ENCODE measurements around the gene PTPRR.

PTPRR gene

GRCh38 chr12:70908978-70909377 is 11.6 kb downstream of the PTPRR start:
- no peak for DNase-seq

DNA sequence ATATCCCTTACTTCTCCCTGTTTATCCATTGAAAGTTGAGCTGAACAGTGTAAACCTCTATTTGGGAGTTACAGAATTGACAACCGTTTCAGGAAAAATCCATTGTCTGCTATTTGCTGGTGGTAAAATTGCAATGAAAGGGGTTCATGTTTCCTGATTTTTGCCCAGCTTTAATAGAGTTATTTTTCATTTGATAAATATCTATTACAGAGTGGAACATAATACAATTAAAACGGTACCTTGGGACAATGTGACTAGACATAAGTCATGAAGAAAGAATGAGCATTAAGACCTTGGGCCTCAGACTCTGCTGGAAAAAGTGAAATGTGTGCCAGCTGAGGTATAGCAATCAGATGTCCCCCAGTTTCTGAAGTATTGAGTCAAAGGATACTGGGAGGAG is 13.1 kb downstream of the PTPRR start:
- no peak for DNase-seq

DNA sequence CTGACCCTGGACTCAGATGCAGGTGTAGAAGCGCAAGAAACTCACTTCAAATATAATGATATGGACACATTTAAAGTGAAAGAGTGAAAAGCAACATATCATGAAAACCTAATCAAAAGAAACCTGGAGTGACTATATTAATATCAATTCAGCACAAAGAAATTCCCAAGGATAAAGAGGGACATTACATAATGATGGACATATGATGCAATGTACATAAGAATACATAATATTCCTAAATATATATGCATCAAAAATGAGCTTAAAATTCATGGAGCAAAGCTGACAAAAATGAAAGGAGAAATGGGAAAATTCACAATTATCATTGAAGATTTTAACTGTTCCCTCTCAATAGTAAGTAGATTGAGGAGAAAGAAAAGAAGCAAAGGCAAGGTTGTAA is 24.6 kb downstream of the PTPRR start:
- DNase-seq: no peak

DNA sequence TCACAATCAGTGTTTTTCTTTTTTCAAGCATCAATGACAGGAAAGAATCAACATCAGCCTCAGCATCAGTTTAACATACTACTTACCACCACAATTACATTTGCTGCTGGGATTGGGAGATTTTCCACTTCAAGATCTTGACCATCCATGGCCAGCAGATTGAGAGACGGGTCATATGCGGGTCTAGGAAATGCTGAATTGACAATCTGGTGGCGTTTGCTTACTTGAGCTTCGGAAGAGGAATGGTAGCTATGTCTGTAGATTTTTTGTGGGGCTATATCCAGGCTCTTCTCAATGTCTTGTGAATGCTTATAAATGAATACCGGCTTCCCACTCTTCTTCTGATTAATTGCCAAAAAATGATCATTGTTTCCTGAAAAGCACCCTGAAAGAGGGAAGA is 27.9 kb downstream of the PTPRR start:
- no peak for DNase-seq

- DNase-seq: no peak
These were observed 29.4 kb downstream of the PTPRR start for GRCh38 chr12:70890895-70891832.

DNA sequence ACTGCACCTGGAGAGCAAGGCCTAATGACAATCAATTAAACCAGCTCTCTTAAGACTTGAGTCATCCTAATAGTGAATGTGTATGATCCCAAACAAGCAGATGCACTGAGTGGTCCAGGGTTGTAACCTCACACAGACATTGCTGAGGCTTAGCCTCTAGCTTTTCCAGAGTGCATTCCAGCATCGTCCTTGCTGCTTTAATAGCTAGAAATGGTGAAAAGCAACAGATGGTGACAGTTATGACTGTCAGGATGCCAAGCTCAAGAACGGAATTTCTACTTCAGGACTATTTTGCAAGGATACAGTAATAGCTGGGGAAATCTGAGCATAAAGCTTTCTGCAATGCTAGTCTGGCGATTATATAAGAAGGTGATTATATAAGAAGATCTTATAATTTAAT is 34.6 kb downstream of the PTPRR start:
- no peak for DNase-seq

- no peak for DNase-seq
These were observed 36.7 kb downstream of the PTPRR start for GRCh38 chr12:70883855-70884254.

DNA sequence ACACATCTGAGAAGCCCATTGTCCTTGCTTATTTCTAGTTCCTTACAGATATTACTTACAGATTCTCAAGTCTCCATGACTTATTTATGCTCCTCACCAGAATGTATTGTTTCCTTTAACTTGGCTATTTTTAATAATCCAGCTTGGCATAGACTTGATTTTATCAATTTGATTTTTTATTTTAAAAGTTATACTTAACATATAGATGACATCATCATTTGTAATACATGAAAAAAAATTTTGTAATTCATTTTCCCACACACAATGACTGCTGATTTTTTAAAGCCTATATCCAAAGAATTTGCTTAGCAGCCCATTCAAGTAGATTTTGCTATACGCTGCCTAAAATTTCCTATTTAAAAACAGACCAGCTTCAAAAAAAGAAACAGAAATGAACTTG is 39.8 kb downstream of the PTPRR start:
- DNase-seq: no peak

DNA sequence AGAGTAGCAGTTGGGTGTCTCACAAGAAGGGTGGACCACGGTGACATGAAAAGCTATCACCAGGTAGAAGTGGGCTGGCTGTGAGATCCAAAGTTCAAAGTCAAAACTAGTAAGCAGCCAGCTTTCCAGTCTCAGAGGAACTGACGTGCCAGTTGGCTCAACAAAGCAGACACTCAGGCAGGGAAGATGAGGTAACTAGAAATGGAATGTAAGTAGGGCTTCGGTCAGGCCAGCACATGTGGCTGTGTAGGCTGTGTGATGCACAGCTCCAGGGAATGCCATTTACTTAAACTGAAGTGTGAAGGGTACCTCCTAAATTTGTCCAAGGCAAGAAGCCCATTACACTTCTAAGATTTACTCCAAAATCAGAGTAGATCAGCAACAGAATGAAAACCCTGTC is 43.6 kb downstream of the PTPRR start:
- no peak for DNase-seq

DNA sequence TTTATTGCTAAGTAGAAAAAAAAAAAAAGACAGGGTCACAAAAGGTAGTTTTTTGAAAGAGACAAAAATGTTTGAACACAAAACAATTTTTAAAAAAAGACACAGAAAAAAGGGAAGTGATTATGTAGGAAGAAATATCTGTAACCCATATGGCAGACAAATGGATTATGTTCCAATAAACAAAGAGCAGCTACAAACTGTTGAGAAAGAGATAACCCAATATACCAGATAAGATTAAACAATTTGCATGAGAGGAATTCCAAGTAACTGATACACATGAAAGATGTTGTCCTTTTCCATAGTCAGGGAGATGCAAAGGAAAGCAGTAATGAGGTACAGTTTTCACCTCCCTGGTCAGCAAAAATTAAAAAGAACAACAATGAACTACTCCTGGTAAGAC is 44.9 kb downstream of the PTPRR start:
- DNase-seq: no peak

DNA sequence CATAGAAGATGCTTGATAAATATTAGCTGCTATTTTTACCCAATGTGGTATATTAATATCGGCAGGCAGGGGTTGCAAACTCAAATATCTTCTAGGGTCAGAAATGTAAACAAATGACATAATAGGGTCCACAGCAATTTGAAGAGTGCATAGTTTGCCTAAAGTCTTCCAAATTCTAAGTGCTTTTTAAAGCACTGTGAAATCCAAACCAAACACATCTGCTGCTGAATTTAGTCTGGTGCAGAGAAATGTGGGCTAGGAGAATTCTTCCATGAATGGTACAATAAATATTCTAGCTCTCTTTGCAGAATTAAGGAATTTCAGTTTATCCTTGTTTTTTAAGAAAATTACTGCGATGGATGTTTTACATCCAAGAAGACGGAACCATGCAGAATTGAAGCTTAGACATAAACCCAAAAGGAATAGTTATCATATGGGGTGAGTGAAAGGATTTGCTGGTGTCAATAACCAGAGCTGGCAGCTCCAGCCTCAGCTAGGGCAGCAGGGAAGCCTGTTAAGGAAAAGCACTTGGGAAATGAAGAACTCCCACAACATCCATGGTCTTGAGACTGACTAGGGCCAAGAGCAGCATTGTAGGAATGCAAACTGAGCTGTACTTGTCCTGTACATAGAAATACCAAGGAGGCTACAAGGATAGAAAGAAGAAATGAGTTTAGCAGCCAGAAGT is 65.5 kb downstream of the PTPRR start:
- no peak for DNase-seq

DNA sequence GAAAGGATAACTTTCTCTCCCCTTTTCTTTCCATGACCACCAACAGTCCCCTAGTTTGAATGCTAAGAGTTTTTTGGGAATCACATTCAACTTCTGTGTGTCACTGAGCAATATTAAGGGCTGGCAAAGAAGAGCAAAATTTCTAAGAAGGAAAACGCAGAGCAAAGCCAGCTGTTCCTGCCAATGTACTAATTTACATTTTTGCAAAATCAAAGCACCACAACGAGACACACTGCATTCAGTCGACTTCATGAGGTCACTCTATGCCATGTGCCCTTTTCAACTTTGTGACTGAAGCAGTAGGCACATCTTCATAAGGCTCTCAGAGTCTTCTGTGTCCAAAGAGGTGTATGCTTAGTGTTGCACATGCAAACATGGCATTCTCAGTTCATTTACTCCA is 66.4 kb downstream of the PTPRR start:
- DNase-seq: no peak

DNA sequence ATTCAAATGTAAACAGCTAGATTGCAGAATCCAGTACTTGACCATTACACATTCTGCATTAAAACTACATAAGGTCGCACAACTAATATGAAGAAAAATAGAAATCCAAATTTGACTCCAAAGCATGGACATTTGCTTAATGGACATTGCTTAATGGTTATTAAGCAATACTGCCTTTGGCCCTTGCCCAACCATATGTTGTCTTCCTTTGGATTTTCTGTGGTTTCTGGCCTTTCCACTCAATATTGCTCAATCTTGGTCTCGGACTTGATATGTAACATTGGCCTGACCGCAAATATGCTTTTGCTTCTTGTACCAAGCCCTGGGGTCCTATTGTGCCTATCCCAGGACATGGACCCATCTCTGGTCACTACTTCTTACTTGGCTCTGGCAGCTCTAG is 67.2 kb downstream of the PTPRR start:
- no peak for DNase-seq

DNA sequence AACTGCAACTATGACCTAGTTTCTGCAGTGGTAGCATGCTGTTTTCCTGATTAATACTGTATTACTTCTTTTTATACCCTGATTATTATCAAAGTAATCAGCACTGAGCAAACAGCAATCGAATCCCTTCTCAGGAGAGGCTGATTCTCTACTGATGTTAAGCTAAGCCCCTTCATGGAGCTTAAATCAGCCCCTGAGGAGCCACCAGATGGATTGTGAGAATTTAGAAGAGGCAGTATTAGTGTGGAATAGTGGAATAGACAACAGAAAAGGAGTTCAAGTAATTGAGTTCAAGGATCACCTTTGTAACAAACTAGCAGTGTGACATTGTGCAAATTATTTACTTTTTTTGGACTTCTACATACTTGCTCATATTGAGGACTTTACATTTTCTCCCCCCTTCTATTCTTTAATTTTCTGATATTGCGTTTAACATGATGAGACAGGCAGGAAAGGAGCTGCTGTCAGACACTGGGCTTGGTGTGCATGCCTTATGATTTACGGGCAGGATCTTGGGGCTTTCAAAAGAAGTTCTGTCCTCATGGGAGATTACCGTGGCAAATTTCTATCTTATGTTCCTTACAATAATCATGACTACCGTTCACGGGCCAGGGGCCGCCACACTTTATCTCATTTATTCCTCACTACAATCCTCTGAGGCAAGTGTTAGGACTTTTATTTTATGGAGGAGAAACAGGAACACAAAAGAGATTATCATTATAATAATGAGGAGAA is 68.0 kb downstream of the PTPRR start:
- DNase-seq: no peak

- no peak for DNase-seq
These were observed 71.1 kb downstream of the PTPRR start for GRCh38 chr12:70849265-70849960.

DNA sequence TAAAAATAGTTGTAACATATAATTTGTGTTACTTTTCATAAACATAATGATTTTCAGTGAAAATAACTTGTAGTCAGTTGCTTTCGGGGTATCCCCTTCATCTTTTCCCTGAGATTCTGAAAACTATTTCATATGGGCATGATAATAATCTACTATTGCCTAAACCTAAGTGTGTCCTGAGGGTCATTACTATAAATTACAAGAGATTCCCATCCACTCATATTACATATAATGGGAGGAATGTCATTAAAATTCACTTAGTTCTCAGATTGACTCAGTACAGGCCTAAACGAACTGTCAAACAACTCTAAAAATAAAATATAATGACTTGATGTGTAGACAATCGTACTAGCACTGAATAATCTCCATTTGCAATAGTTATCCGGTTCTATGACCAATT is 72.7 kb downstream of the PTPRR start:
- DNase-seq: no peak

DNA sequence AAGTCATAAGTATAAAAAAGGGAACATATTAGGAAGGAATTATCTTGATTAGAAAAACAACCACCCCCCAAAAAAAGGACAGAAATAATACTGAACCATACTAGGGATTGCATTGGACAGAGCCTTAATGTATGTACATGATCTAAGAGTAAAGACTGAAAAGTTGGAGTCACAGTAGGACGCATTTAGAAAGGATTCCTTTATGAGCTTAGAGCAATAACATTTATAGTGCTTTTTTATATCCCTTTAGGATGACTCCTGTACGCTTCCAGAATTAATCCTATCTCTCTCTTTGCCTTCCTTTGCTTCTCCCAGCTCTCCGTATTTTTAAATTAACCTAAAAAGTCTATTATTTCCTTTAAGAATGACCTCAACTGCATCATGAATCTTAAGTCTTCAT is 75.3 kb downstream of the PTPRR start:
- no peak for DNase-seq

DNA sequence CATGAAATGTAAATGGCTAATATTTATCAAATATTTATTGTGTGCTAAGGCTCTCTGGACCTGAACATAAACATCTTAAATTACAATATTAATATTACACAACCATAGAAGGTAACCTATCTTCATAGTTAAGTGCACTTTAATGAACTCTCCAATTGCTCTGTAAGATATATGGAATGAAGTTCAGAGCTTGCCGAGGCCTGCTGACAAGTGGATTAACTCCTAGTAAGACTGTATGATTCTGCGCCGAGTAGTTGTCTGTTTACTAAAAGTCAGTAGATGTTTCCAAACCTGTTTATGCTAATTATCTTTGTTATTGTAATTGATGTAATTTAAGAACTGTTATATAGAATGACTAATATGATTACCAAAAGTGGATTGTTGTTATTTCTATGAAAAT is 77.2 kb downstream of the PTPRR start:
- DNase-seq: no peak

DNA sequence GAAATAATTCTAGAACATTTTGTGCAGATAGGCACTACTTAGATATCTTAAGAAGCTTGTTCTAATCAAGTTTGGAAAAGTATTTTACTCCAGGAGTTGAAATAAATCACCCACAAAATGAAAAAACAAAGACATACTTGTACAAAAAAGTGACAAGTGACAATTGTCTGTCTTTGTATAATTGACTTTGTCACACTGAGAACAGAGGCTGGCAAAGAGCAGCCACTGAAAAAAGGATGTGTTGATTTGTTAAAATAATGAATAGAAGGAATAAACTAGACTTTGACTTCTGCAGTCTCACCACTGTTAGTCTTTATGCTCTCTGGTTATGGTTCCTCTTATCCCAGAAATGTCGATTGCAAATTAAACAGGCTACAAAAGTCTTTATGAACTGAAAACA is 77.6 kb downstream of the PTPRR start:
- DNase-seq: no peak

GRCh38 chr12:70842136-70842535 is 78.4 kb downstream of the PTPRR start:
- DNase-seq: no peak

GRCh38 chr12:70840656-70841350 is 79.7 kb downstream of the PTPRR start:
- no peak for DNase-seq

DNA sequence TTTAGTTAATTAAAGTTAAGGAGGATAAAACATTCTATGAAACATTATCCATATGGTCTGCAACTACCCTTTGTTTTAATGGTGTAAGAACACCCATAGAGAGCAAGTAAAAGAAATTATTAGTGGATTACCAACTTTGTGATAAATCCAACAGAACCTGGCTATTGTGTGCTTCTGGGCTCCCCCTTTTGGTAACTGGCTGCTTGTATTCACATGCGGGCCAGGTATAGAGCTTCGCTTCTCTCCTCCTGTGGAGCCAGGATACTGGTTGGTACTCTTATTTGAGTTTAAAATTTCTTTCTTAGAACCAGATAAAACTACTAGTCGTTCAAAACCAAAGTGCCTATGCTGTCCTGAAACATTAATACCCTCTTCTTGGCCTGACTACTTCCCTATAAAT is 81.0 kb downstream of the PTPRR start:
- no peak for DNase-seq

DNA sequence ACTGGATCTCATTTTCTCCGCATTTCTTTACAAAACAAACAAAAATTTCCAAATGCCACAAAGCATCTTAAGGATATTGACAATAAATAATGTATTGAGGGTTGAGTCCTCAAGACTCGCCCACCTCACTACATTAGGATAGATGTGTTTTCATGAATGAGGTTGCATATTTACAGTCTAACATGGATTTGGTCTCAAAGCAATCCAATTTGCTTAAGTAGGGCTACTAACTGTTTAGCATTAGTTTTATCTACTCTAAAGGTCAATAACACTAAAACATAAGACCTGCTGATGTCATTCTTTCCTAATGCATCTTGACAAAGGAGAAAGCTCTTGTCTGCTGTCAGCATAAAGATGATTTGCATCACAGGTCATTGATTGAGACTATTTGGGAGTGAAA is 82.4 kb downstream of the PTPRR start:
- DNase-seq: no peak
